ENCODE data around the gene GINS1. TPM values are rescaled to one million over a fixed set of nuclear protein-coding genes. Genes with fewer than 3 reads are reported as not detected.

GINS1 gene
- 3.8 TPM for polyA plus RNA-seq (2012; ENCODE audit: insufficient read depth, insufficient read length, low read depth)

DNA sequence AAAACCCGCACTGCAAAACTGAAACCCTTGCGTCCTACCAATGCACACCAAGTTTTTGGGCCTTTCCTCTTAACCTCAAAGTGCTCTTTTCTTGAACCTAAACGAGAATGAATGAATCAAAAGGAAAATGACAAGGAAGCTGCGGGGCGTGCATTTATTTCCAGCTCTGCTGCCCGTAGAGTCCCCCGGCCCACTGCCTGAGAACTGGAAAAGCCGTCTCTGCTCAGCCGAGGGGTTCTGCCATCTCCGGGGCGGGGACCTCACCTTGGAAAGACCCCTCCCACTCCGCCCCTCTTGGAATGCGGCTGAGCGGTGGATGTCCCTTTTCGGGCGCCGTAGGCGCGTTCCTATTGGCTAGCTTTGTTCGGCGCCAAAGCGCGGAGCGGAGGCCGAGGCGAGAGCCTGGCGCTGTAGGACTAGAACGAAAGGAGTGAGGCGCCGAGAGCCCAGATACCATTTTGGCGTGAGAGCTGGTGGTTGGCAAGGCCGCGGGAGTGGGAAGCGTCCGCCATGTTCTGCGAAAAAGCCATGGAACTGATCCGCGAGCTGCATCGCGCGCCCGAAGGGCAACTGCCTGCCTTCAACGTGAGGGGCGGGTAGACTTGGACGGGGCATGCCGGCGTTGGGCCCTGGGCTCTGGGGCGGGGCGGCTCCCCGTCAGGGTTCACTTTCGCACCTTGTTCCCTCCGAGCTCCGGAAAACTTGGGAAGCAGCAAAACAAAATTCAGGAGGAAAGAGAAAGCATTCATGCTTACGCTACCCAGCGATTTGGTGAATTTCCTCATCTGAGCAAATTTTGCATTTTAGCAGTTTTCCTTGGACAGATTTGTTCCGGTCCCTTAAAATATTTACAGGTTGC is at the start of gene GINS1:
Gene GINS1 (plus strand): TSS at position 363 of the 859 bp plus-strand sequence. CDS start 148 bp downstream, at position 511.
- H3K4me3 ChIP-seq (ENCODE audit: low read depth, low read length): peak within 1 kb of the TSS; percentile 81
- H3K9me3 ChIP-seq: no peaks in the 10 kb centered on the region
- peak; percentile 92 for DNase-seq
- H3K27me3 ChIP-seq: no peaks in the 10 kb centered on the region
- H3K4me1 ChIP-seq: no peaks in the 10 kb centered on the region
- TF ChIP-seq, protein P1, sequence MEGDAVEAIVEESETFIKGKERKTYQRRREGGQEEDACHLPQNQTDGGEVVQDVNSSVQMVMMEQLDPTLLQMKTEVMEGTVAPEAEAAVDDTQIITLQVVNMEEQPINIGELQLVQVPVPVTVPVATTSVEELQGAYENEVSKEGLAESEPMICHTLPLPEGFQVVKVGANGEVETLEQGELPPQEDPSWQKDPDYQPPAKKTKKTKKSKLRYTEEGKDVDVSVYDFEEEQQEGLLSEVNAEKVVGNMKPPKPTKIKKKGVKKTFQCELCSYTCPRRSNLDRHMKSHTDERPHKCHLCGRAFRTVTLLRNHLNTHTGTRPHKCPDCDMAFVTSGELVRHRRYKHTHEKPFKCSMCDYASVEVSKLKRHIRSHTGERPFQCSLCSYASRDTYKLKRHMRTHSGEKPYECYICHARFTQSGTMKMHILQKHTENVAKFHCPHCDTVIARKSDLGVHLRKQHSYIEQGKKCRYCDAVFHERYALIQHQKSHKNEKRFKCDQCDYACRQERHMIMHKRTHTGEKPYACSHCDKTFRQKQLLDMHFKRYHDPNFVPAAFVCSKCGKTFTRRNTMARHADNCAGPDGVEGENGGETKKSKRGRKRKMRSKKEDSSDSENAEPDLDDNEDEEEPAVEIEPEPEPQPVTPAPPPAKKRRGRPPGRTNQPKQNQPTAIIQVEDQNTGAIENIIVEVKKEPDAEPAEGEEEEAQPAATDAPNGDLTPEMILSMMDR (IDR thresholded peaks at IDR 0.05; ENCODE audit: low read depth, low read length): no peak
- no peaks in the 10 kb centered on the region; the same call in 1 of the 2 replicates for H3K36me3 ChIP-seq

DNA sequence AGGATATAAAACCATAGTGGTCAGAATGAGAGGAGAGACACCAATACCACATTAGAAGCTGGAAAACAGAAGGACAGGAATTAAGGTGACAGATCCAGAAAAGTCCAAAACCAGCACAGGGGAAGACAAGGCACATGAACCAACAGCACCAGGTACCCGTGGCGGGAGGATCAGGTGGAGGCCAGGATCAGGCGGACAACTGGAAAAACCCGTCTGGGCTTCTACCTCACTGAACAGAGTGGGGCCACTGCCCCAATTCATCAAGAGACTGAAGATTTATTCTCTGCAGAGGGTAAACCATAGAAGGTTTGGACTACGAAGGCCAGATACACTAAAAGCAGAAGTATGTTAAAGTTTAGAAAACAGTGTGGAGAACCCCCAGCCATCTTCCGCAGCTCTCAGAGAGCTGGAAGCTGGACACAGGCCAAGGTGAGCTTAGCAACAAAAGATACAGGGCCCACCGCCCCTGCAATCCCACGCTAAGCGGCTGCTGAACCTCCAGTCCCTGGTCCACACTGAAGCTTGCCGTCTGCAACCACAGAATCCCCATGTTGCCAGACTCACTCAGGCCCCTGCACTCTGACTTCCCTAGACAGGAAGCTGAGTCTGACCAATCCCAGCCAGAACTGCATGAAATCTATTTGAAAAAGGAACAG is 46.7 kb upstream of the GINS1 start:
- peak; percentile 32 for DNase-seq
- H3K27me3 ChIP-seq: no peaks in the 10 kb centered on the region
- H3K4me3 ChIP-seq (ENCODE audit: low read depth, low read length): no peak overlapping the region
- H3K4me1 ChIP-seq: no peaks in the 10 kb centered on the region
- H3K9me3 ChIP-seq: no peaks in the 10 kb centered on the region
- TF ChIP-seq, protein P1 (IDR thresholded peaks at IDR 0.05; ENCODE audit: low read depth, low read length): no peak
- no peaks in the 10 kb centered on the region for H3K36me3 ChIP-seq

DNA sequence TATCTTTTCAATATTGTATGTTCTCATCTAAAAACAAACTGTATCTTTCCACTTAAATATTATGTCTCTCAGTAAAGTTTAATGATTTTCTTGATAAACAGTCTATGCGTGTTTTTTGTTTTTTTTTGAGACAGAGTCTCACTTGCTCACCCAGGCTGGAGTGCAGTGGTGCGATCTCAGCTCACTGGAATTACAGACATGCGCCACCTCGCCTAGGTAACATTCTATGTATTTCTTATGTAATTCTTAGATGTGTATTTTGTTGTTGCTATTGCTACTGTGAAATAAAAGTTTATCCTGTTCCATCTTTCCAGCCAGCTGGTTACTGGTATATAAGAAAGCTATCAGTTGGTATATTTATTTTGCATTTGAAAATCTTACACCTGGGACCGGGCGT is 46.2 kb upstream of the GINS1 start:
- no peak for DNase-seq
- H3K36me3 ChIP-seq: no peaks in the 10 kb centered on the region
- H3K9me3 ChIP-seq: no peaks in the 10 kb centered on the region
- H3K4me1 ChIP-seq: no peaks in the 10 kb centered on the region
- no peak overlapping the region for H3K4me3 ChIP-seq (ENCODE audit: low read depth, low read length)
- TF ChIP-seq, protein P1 (IDR thresholded peaks at IDR 0.05; ENCODE audit: low read depth, low read length): no peak
- no peaks in the 10 kb centered on the region for H3K27me3 ChIP-seq

DNA sequence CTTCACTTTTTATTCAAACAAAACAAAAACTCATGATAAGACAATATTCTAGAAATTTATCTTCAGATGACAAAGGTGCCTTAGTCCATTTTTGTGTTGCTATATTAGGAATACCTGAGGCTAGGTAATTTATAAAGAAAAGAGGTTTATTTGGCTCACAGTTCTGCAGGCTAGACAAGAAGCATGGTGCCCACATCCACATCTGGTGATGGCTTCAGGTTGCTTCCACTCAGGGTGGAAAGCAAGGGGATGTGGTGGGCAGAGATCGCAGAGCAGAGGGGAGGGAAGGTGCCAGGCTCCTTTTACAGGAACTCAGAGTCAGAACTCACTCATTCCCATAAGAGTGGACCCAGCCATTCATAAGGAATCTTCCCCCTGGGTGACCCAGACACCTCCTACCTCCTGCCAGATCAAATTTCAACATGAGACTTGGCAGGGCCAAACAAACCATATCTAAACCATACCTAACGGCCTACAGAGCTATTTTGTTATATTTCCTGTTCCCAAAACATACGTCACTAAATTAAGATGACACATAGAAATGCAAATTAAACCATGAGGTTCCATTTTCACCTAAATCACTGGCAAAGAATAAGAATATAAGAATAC is 43.2 kb upstream of the GINS1 start:
- TF ChIP-seq, protein P1 (IDR thresholded peaks at IDR 0.05; ENCODE audit: low read depth, low read length): no peak
- Histone ChIP-seq H3K4me3 (ENCODE audit: low read depth, low read length) (no peak overlapping the region), H3K36me3 (no peaks in the 10 kb centered on the region), H3K27me3 (no peaks in the 10 kb centered on the region), H3K4me1 (no peaks in the 10 kb centered on the region), H3K9me3 (0 out of 2 replicates have a peak, but pooled peaks cover 3% of the 10 kb centered on the region)
- DNase-seq: no peak

DNA sequence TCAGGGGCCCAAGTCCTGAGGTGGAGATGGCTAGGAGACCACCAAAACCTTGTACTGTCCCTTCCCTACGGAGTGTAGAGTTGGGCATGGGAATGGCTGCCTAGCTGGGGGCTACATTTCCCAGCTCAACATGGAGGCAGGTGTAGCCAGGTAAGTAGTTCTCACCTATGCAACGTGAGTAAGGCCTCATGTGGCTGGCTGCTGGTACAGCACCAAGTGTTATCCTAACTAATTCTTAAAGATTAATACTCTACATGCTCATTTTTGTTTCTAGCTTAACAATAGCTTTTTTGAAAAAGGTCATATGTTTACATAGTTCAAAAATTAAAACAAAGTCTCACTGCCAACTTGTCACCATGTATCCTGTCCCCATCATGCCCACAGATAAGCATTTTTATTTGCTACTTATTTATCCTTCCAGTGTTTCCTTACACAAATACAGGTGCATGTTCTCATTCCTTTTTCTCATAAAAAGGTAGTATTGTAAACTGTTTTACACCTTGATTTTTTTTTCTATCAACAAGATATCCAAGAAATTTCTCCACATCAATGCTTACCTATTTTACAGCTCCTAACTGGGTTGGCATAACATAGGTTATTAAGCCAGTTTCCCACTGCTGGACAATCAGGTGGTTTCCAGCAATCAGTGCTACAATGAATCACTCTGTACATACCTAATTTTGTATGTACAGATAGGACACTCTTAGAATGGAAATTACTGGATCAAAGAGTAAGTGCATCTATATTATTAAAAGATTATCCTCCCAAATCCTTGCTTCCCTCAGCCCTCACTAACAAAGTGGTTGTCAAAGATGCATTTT is 42.4 kb upstream of the GINS1 start:
- H3K4me3 ChIP-seq (ENCODE audit: low read depth, low read length): no peak overlapping the region
- DNase-seq: no peak
- H3K9me3 ChIP-seq: 0 out of 2 replicates have a peak, but pooled peaks cover 3% of the 10 kb centered on the region
- H3K36me3 ChIP-seq: no peaks in the 10 kb centered on the region
- TF ChIP-seq, protein P1 (IDR thresholded peaks at IDR 0.05; ENCODE audit: low read depth, low read length): no peak
- no peaks in the 10 kb centered on the region for H3K4me1 ChIP-seq
- H3K27me3 ChIP-seq: no peaks in the 10 kb centered on the region

Data from BE2C (cell line).